ENCODE measurements around the gene CSNK2B.
A peak's percentile ranks its signal among the peaks of the same experiment; 100 is the strongest.

Gene CSNK2B

DNA sequence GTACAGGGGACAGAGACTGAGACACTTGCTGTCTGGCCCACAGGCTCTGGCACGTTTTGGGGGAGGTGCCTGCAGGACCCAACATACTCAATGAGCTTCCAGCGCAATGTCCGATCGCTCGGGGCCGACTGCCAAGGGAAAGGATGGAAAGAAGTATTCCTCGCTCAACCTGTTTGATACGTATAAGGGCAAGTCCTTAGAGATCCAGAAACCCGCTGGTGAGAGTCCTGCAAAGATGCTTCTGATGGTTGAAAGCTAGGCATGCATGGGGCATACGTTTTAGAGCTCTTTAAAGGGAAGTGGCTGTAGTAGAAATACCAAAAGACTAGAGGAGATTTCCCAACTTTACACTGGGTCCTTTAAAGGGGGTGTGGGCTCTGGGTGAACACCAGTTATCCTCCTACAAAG lies 43.2 kb upstream of the CSNK2B start:
- H3K36me3 ChIP-seq (replicated peaks; ENCODE audit: insufficient read depth, low read length) = peaks cover 14% of the 10 kb centered on the region; the same call in 1 of the 2 replicates
- H3K4me2 ChIP-seq (ENCODE audit: low read depth, low read length) = peak overlapping the region; percentile 71; the same call in 1 of the 2 replicates
- H3K9ac ChIP-seq (ENCODE audit: low read length) = no peak overlapping the region
- H3K27ac ChIP-seq (ENCODE audit: low read length) = no peak overlapping the region
- peaks cover 8% of the 10 kb centered on the region; the same call in 1 of the 2 replicates for H3K4me1 ChIP-seq (ENCODE audit: low read length)
- peaks cover 7% of the 10 kb centered on the region; the same call in 1 of the 2 replicates for H3F3A ChIP-seq (ENCODE audit: insufficient read depth, low read length)
- H4K20me1 ChIP-seq (ENCODE audit: insufficient read depth, low read length) = no peaks in the 10 kb centered on the region
- no peaks in the 10 kb centered on the region for H3K9me3 ChIP-seq (replicated peaks; ENCODE audit: insufficient read depth, low read length)
- H3K9me2 ChIP-seq (replicated peaks; ENCODE audit: insufficient read depth, low read length) = no peaks in the 10 kb centered on the region
- DNase-seq = no peak
- peaks cover 71% of the 10 kb centered on the region for H3K79me2 ChIP-seq (ENCODE audit: low read length)
- H3K27me3 ChIP-seq (replicated peaks; ENCODE audit: insufficient read depth, low read length) = no peaks in the 10 kb centered on the region
- no peak overlapping the region for H3K4me3 ChIP-seq (ENCODE audit: low read length)
- no peak overlapping the region for H2AFZ ChIP-seq (ENCODE audit: low read length)
- TF ChIP-seq EZH2 (optimal IDR thresholded peaks at IDR 0.05; ENCODE audit: low read depth, low read length) (no peak), CTCF (IDR thresholded peaks at IDR 0.05; ENCODE audit: low read length) (no peak), EZH2phosphoT487 (IDR thresholded peaks at IDR 0.05; ENCODE audit: low read length) (no peak)

DNA sequence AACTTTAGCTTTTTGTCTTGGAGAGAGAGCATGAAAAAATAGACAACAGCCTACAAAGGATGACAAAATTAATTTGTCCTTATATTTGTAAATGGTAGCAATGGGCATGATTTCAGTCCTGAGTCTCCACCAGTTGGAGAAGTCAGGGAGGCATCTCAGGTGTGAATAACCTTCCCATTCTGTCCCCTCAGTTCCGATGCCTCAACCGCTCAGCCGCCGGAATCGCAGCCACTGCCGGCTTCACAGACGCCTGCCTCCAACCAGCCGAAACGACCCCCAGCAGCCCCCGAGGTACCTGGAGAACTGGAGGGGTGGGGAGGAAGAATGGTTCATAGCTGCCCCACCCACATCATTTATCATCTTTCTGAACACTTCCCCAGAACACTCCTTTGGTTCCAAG lies 41.8 kb upstream of the CSNK2B start:
- peaks cover 8% of the 10 kb centered on the region; the same call in 1 of the 2 replicates for H3K4me1 ChIP-seq (ENCODE audit: low read length)
- TF ChIP-seq EZH2phosphoT487 (IDR thresholded peaks at IDR 0.05; ENCODE audit: low read length) (no peak), CTCF (IDR thresholded peaks at IDR 0.05; ENCODE audit: low read length) (no peak), EZH2 (optimal IDR thresholded peaks at IDR 0.05; ENCODE audit: low read depth, low read length) (no peak)
- H3K9me2 ChIP-seq (replicated peaks; ENCODE audit: insufficient read depth, low read length) = no peaks in the 10 kb centered on the region
- H3K36me3 ChIP-seq (replicated peaks; ENCODE audit: insufficient read depth, low read length) = peaks cover 14% of the 10 kb centered on the region
- no peak overlapping the region for H2AFZ ChIP-seq (ENCODE audit: low read length)
- H3F3A ChIP-seq (ENCODE audit: insufficient read depth, low read length) = peaks cover 7% of the 10 kb centered on the region; the same call in 1 of the 2 replicates
- no peaks in the 10 kb centered on the region; the same call in 1 of the 2 replicates for H4K20me1 ChIP-seq (ENCODE audit: insufficient read depth, low read length)
- H3K4me3 ChIP-seq (ENCODE audit: low read length) = no peak overlapping the region
- H3K79me2 ChIP-seq (ENCODE audit: low read length) = peaks cover 82% of the 10 kb centered on the region
- no peaks in the 10 kb centered on the region for H3K9me3 ChIP-seq (replicated peaks; ENCODE audit: insufficient read depth, low read length)
- no peak overlapping the region for H3K9ac ChIP-seq (ENCODE audit: low read length)
- H3K27me3 ChIP-seq (replicated peaks; ENCODE audit: insufficient read depth, low read length) = no peaks in the 10 kb centered on the region
- no peak for DNase-seq
- no peak overlapping the region for H3K4me2 ChIP-seq (ENCODE audit: low read depth, low read length)
- no peak overlapping the region for H3K27ac ChIP-seq (ENCODE audit: low read length)

DNA sequence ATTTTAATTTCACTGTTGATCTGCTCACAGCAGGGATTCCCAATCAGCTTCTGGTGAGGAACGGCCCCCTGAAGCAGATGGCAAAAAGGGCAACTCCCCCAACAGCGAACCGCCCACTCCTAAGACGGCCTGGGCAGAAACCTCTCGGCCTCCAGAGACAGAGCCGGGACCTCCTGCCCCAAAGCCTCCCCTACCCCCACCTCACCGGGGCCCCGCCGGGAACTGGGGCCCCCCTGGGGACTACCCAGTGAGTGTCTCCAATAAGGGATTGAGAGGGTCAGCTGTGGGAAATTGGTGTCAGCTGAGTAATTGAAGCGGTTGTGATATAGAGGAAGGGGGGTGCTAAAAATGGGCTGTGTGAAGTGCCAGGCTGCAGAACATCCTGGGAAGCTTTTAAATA lies 38.9 kb upstream of the CSNK2B start:
- no peaks in the 10 kb centered on the region; the same call in 1 of the 2 replicates for H3F3A ChIP-seq (ENCODE audit: insufficient read depth, low read length)
- peaks cover 89% of the 10 kb centered on the region for H3K79me2 ChIP-seq (ENCODE audit: low read length)
- peaks cover 20% of the 10 kb centered on the region for H3K36me3 ChIP-seq (replicated peaks; ENCODE audit: insufficient read depth, low read length)
- H3K4me2 ChIP-seq (ENCODE audit: low read depth, low read length) = no peak overlapping the region
- H3K4me1 ChIP-seq (ENCODE audit: low read length) = peaks cover 8% of the 10 kb centered on the region; the same call in 1 of the 2 replicates
- H3K27ac ChIP-seq (ENCODE audit: low read length) = no peak overlapping the region
- no peaks in the 10 kb centered on the region for H3K27me3 ChIP-seq (replicated peaks; ENCODE audit: insufficient read depth, low read length)
- no peak for TF ChIP-seq EZH2 (optimal IDR thresholded peaks at IDR 0.05; ENCODE audit: low read depth, low read length)
- TF ChIP-seq CTCF (IDR thresholded peaks at IDR 0.05; ENCODE audit: low read length) = no peak
- no peak for TF ChIP-seq EZH2phosphoT487 (IDR thresholded peaks at IDR 0.05; ENCODE audit: low read length)
- H3K9me2 ChIP-seq (replicated peaks; ENCODE audit: insufficient read depth, low read length) = no peaks in the 10 kb centered on the region
- H3K9ac ChIP-seq (ENCODE audit: low read length) = no peak overlapping the region
- no peak for DNase-seq
- H2AFZ ChIP-seq (ENCODE audit: low read length) = no peak overlapping the region
- no peaks in the 10 kb centered on the region for H3K9me3 ChIP-seq (replicated peaks; ENCODE audit: insufficient read depth, low read length)
- no peaks in the 10 kb centered on the region; the same call in 1 of the 2 replicates for H4K20me1 ChIP-seq (ENCODE audit: insufficient read depth, low read length)
- H3K4me3 ChIP-seq (ENCODE audit: low read length) = no peak overlapping the region
